GM23248 (cell line): Measurements from ENCODE around the gene MGAT3. TPM values are rescaled to one million over a fixed set of nuclear protein-coding genes. Genes with fewer than 3 reads are reported as not detected.

Experiments
- DNase-seq: peaks from one replicate; pipeline ENCODE4 v3.0.0-alpha.2; 2015
- H2AFZ ChIP-seq: fragments of 200-600 bp; sonication (generic); 2 replicates; pipeline ENCODE4 v1.6.1; 2016; ENCODE audit warnings: antibody characterized with exemption
- H3F3A ChIP-seq: fragments of 200-600 bp; sonication (generic); 2 replicates; pipeline ENCODE4 v1.6.1; 2016; ENCODE audit warnings: mild to moderate bottlenecking, antibody characterized with exemption, mixed run types; ENCODE audit not compliant: insufficient read depth
- H3K27ac ChIP-seq: fragments of 200-600 bp; sonication (generic); 2 replicates; pipeline ENCODE4 v1.5.1; 2016; ENCODE audit warnings: mild to moderate bottlenecking
- H3K27me3 ChIP-seq: fragments of 200-600 bp; sonication (generic); replicated peaks from 2 replicates; pipeline ENCODE4 v1.6.1; 2016; ENCODE audit warnings: mild to moderate bottlenecking; ENCODE audit not compliant: insufficient read depth
- H3K36me3 ChIP-seq: fragments of 200-600 bp; sonication (generic); 2 replicates; pipeline ENCODE4 v1.6.1; 2016; ENCODE audit warnings: low read depth, mild to moderate bottlenecking
- H3K4me1 ChIP-seq: fragments of 200-600 bp; sonication (generic); 2 replicates; pipeline ENCODE4 v1.6.1; 2016; ENCODE audit warnings: mild to moderate bottlenecking; ENCODE audit not compliant: insufficient read depth
- H3K4me2 ChIP-seq: fragments of 200-600 bp; sonication (generic); one replicate; pipeline ENCODE4 v1.6.1; 2016; ENCODE audit warnings: mild to moderate bottlenecking; ENCODE audit not compliant: unreplicated experiment
- H3K4me3 ChIP-seq: fragments of 200-600 bp; sonication (generic); 2 replicates; pipeline ENCODE4 v1.5.1; 2016; ENCODE audit warnings: mild to moderate bottlenecking
- H3K79me2 ChIP-seq: fragments of 200-600 bp; sonication (generic); 2 replicates; pipeline ENCODE4 v1.6.1; 2016; ENCODE audit warnings: mild to moderate bottlenecking; ENCODE audit not compliant: insufficient read depth
- H3K9ac ChIP-seq: fragments of 200-600 bp; sonication (generic); 2 replicates; pipeline ENCODE4 v1.6.1; 2016; ENCODE audit warnings: mild to moderate bottlenecking
- H3K9me2 ChIP-seq: fragments of 200-600 bp; sonication (generic); 2 replicates; pipeline ENCODE4 v1.6.1; 2016; ENCODE audit warnings: mixed run types, mild to moderate bottlenecking, moderate library complexity; ENCODE audit not compliant: insufficient read depth
- H3K9me3 ChIP-seq: fragments of 200-600 bp; sonication (generic); one replicate; pipeline ENCODE4 v1.6.1; 2017; ENCODE audit warnings: low read depth
- H4K20me1 ChIP-seq: fragments of 200-600 bp; sonication (generic); 2 replicates; pipeline ENCODE4 v1.6.0; 2016; ENCODE audit not compliant: insufficient read depth
- EZH2 ChIP-seq: fragments of 200-600 bp; sonication (generic); IDR thresholded peaks from 2 replicates; pipeline ENCODE4 v1.6.1; 2018; ENCODE audit warnings: antibody characterized with exemption, mild to moderate bottlenecking; ENCODE audit not compliant: insufficient read depth, poor library complexity, severe bottlenecking
- EZH2phosphoT487 ChIP-seq: fragments of 200-600 bp; sonication (generic); IDR thresholded peaks from 2 replicates; pipeline ENCODE4 v1.6.1; 2018; ENCODE audit warnings: antibody characterized with exemption, moderate library complexity, mild to moderate bottlenecking, low read depth; ENCODE audit not compliant: insufficient read depth
- WGBS, 2 experiments: methylation state at CpG; one replicate each; pipeline ENCODE4 v1.1.6; 2015 to 2017; ENCODE audit warnings: low lambda C conversion rate in 2 of 2, low coverage in 1 of 2; ENCODE audit errors: missing lambda C conversion rate in 2 of 2; 5-methylcytosine and 5-hydroxymethylcytosine counted together
- in situ Hi-C: fragments of 300-500 bp; cut with MboI; formaldehyde crosslinking; loops from 2 replicates; pipeline ENCODE4 v1.15.0; 2020
- polyA plus RNA-seq: library from polyadenylated mRNA; unstranded; fragments of >200 nt; fragmentation: Nextera tagmentation; extraction: Ambion mirVana; gene quantifications from 2 replicates; pipeline ENCODE4 v1.2.1, GENCODE V29; 2016
- total RNA-seq: library from RNA; depleted of rRNA; stranded (reverse); fragments of >200 nt; shearing (Covaris generic); gene quantifications from 2 replicates; pipeline ENCODE4 v1.2.3, GENCODE V29; 2014

Gene MGAT3
- total and polyA plus RNA-seq, 2 experiments from 2014 or later: not detected

- TF ChIP-seq EZH2 (no peak), EZH2phosphoT487 (no peak)
- H3K36me3 ChIP-seq: no peaks in the 10 kb centered on the region
- H3K9ac ChIP-seq: no peak overlapping the region
- in situ Hi-C loops: loop anchor here (25.0 kb wide), 1 partner anchor 111 kb away; no protein-coding TSS in a partner anchor
- no peaks in the 10 kb centered on the region for H3F3A ChIP-seq
- no peak overlapping the region for H3K4me2 ChIP-seq
- no peak overlapping the region for H3K27ac ChIP-seq
- 41 to 46% methylated on average over 3 of the region's 3 CpGs for WGBS, 2 experiments
- DNase-seq: no peak
- no peak overlapping the region for H3K4me3 ChIP-seq
- no peaks in the 10 kb centered on the region for H3K9me2 ChIP-seq
- H4K20me1 ChIP-seq: no peaks in the 10 kb centered on the region
- no peak overlapping the region for H2AFZ ChIP-seq
- H3K79me2 ChIP-seq: no peaks in the 10 kb centered on the region
- peaks cover 20% of the 10 kb centered on the region for H3K4me1 ChIP-seq
- no peaks in the 10 kb centered on the region for H3K9me3 ChIP-seq
- H3K27me3 ChIP-seq: no peaks in the 10 kb centered on the region
Observed at GRCh38 chr22:39475902-39476301, 19.1 kb downstream of the MGAT3 start.

GRCh38 chr22:39476664-39477063 lies 19.9 kb downstream of the MGAT3 start:
- no peak for TF ChIP-seq EZH2phosphoT487
- TF ChIP-seq EZH2: no peak
- H3F3A ChIP-seq: no peaks in the 10 kb centered on the region

DNA sequence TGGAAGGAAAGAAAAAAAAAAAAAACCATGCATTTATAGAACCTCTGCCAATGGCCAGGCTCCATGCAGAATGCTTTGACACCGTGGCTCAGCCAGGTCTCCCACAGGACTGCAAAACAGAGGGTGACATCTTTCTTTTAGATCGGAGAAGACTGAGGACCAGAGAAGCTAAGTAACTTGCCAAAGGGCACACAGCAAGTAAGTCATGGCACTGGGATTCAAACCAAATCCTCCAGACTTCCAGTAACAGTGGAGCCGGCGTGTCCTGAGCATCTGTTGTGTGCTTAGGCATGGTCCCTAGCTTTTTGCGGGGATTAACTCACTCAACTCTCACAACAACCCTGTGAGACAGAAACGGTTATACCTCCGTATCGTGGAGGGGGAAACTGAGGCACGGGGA lies 20.7 kb downstream of the MGAT3 start:
- Histone ChIP-seq H4K20me1 (no peaks in the 10 kb centered on the region), H3K27me3 (no peaks in the 10 kb centered on the region), H3K4me3 (no peak overlapping the region), H3K9me2 (no peaks in the 10 kb centered on the region), H3K36me3 (no peaks in the 10 kb centered on the region), H3K4me1 (peaks cover 9% of the 10 kb centered on the region; the same call in 1 of the 2 replicates), H3K9ac (no peak overlapping the region), H3K4me2 (no peak overlapping the region), H3F3A (no peaks in the 10 kb centered on the region), H3K27ac (no peak overlapping the region), H3K9me3 (no peaks in the 10 kb centered on the region), H2AFZ (no peak overlapping the region), H3K79me2 (no peaks in the 10 kb centered on the region)
- no peak for DNase-seq
- in situ Hi-C loops: loop anchor here (25.0 kb wide), 1 partner anchor 110 kb away; no protein-coding TSS in a partner anchor
- 67 to 72% methylated on average over 9 of the region's 9 CpGs for WGBS, 2 experiments
- TF ChIP-seq EZH2phosphoT487: no peak
- TF ChIP-seq EZH2: no peak

More at GRCh38 chr22:39476664-39477063, 19.9 kb downstream of the MGAT3 start:
- Histone ChIP-seq H3K4me2 (no peak overlapping the region), H3K36me3 (no peaks in the 10 kb centered on the region), H2AFZ (no peak overlapping the region), H3K4me1 (peaks cover 17% of the 10 kb centered on the region), H3K4me3 (no peak overlapping the region), H3K9me2 (no peaks in the 10 kb centered on the region), H3K79me2 (no peaks in the 10 kb centered on the region), H3K9me3 (no peaks in the 10 kb centered on the region), H3K27ac (no peak overlapping the region), H3K9ac (no peak overlapping the region), H4K20me1 (no peaks in the 10 kb centered on the region), H3K27me3 (no peaks in the 10 kb centered on the region)
- 75 to 80% methylated on average over 13 of the region's 13 CpGs for WGBS, 2 experiments
- in situ Hi-C loops: loop anchor here (25.0 kb wide), 1 partner anchor 111 kb away; no protein-coding TSS in a partner anchor
- DNase-seq: no peak

DNA sequence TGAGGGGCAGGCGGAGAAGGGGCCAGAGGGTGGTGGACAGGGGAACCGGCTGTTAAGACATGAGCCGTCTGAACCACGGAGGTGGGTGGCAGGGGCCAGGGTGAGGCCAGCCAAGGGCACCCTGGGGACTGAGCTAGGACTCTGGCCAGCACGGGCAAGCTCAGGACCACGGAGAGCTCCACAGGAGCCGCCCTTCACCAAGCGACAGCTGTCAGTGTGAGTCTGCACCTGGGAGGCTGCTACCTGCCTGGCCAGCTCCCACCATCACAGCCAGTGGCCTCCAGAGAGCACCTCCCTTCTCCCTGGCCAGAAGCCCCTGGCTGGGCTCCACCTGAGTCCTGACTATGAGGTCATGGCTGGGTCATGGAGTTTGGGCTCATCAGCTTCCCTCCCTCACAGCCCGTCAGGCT lies 21.6 kb downstream of the MGAT3 start:
- no peaks in the 10 kb centered on the region for H3K27me3 ChIP-seq
- DNase-seq: peak; percentile 28

More for the DNA sequence above, 21.6 kb downstream of the MGAT3 start:
- no peaks in the 10 kb centered on the region for H4K20me1 ChIP-seq
- in situ Hi-C loops: loop anchor here (25.0 kb wide), 1 partner anchor 109 kb away; no protein-coding TSS in a partner anchor
- no peak overlapping the region for H2AFZ ChIP-seq
- H3K36me3 ChIP-seq: no peaks in the 10 kb centered on the region
- H3K4me3 ChIP-seq: no peak overlapping the region
- no peak overlapping the region for H3K4me2 ChIP-seq
- 43 to 44% methylated on average over 8 to 9 of the region's 9 CpGs for WGBS, 2 experiments
- H3K4me1 ChIP-seq: peaks cover 9% of the 10 kb centered on the region; the same call in 1 of the 2 replicates
- no peaks in the 10 kb centered on the region for H3K9me2 ChIP-seq
- no peaks in the 10 kb centered on the region for H3F3A ChIP-seq
- H3K27ac ChIP-seq: no peak overlapping the region
- no peaks in the 10 kb centered on the region for H3K79me2 ChIP-seq
- H3K9ac ChIP-seq: no peak overlapping the region
- H3K9me3 ChIP-seq: no peaks in the 10 kb centered on the region
- TF ChIP-seq EZH2: no peak
- no peak for TF ChIP-seq EZH2phosphoT487
